Gastroesophageal sphincter (tissue), 3 donors: Measurements from ENCODE around the gene ZMYND19.

ENCODE experiments used
- POLR2A ChIP-seq, 2 donors: fragments of 450-650 bp; IDR thresholded peaks; one replicate each; pipeline ENCODE4 v1.6.1; 2017; ENCODE audit warnings: antibody characterized with exemption in 2 of 2, mild to moderate bottlenecking in 2 of 2, moderate library complexity in 1 of 2
- POLR2AphosphoS5 ChIP-seq: sonication (generic); formaldehyde crosslinking; IDR thresholded peaks from one replicate; pipeline ENCODE4 v1.6.1; 2017; ENCODE audit warnings: antibody characterized with exemption
- TF ChIP-seq, protein P1 (sequence below), 4 experiments: fragments of 200-600 bp in 2 of 4; fragments of 450-650 bp in 2 of 4; sonication (generic) in 1 of 4; IDR thresholded peaks; one replicate each; pipeline ENCODE4 v1.5.1; 2017 to 2019; ENCODE audit warnings: antibody characterized with exemption in 4 of 4, mild to moderate bottlenecking in 2 of 4, moderate library complexity in 2 of 4

GRCh38 chr9:137634016-137634415 is 43.7 kb upstream of the ZMYND19 start:
- no peak for TF ChIP-seq POLR2A (IDR thresholded peaks at IDR 0.05)
- TF ChIP-seq POLR2AphosphoS5 = no peak
- TF ChIP-seq, protein P1, sequence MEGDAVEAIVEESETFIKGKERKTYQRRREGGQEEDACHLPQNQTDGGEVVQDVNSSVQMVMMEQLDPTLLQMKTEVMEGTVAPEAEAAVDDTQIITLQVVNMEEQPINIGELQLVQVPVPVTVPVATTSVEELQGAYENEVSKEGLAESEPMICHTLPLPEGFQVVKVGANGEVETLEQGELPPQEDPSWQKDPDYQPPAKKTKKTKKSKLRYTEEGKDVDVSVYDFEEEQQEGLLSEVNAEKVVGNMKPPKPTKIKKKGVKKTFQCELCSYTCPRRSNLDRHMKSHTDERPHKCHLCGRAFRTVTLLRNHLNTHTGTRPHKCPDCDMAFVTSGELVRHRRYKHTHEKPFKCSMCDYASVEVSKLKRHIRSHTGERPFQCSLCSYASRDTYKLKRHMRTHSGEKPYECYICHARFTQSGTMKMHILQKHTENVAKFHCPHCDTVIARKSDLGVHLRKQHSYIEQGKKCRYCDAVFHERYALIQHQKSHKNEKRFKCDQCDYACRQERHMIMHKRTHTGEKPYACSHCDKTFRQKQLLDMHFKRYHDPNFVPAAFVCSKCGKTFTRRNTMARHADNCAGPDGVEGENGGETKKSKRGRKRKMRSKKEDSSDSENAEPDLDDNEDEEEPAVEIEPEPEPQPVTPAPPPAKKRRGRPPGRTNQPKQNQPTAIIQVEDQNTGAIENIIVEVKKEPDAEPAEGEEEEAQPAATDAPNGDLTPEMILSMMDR (IDR thresholded peaks at IDR 0.05) = no peak
